GM12878 (cell line): Measurements from ENCODE around the gene PRH2. TPM values are rescaled to one million over a fixed set of nuclear protein-coding genes. Genes with fewer than 3 reads are reported as not detected.

Source experiments
- ATAC-seq: fragments of 200-7000 bp; cut with Tn5 transposase; 3 replicates; pipeline ENCODE4 v1.9.1; 2020; ENCODE audit warnings: mild to moderate bottlenecking, moderate library complexity
- BruUV-seq: library from RNA; stranded (reverse); fragments of 400-500 nt; replicated peaks from 2 replicates; lab custom pipeline; 2021; lab: Mats Ljungman, UMichigan
- CTCF ChIA-PET: fragments of 300-600 bp; sonication (Branson Sonifier 250); formaldehyde crosslinking; extraction: SDS; loops from one replicate; lab custom pipeline; 2021; ENCODE audit warnings: inconsistent platforms; lab: Yijun Ruan, JAX
- POLR2A ChIA-PET: fragments of 350-600 bp; formaldehyde crosslinking; extraction: SDS; loops from one replicate; lab custom pipeline; 2021; ENCODE audit warnings: inconsistent platforms; lab: Charles Lee
- RAD21 ChIA-PET: fragments of 300-600 bp; sonication (Branson Sonifier 250); formaldehyde crosslinking; loops from one replicate; lab custom pipeline; 2023; ENCODE audit warnings: antibody characterized with exemption; ENCODE audit not compliant: unreplicated experiment; lab: Charles Lee
- SMC1A ChIA-PET: fragments of 300-600 bp; sonication (Branson Sonifier 250); formaldehyde crosslinking; loops from one replicate; lab custom pipeline; 2023; ENCODE audit not compliant: unreplicated experiment, uncharacterized antibody; lab: Charles Lee
- DNase-seq: peaks from one replicate; pipeline ENCODE4 v3.0.0-alpha.2; 2011; ENCODE audit warnings: low read depth, low spot score
- FAIRE-seq: peaks from 3 replicates; lab custom pipeline; 2011; peaks lifted over from hg19 to GRCh38; lab: Jason Lieb, UNC
- H2AFZ ChIP-seq: 2 replicates; pipeline ENCODE4 v1.6.0; 2011; ENCODE audit warnings: low read depth, low read length, control low read depth; ENCODE audit not compliant: control insufficient read depth
- H3K27ac ChIP-seq: 2 replicates; pipeline ENCODE4 v1.5.1; 2011; ENCODE audit warnings: control low read depth; ENCODE audit not compliant: control insufficient read depth, insufficient read depth
- H3K27me3 ChIP-seq, 2 experiments: replicated peaks in 1 of 2; 2 replicates each; pipeline versions ENCODE4 v1.6.0 to v1.6.1; 2011; ENCODE audit warnings: low read length in 1 of 2; ENCODE audit not compliant: control insufficient read depth in 2 of 2, insufficient read depth in 2 of 2
- H3K36me3 ChIP-seq, 2 experiments: 2 replicates each; pipeline ENCODE4 v1.5.1; 2011; ENCODE audit warnings: low read length in 1 of 2; ENCODE audit not compliant: control insufficient read depth in 2 of 2, insufficient read depth in 2 of 2
- H3K4me1 ChIP-seq: 2 replicates; pipeline ENCODE4 v1.6.1; 2011; ENCODE audit warnings: mild to moderate bottlenecking, low read length, moderate library complexity, mixed read lengths; ENCODE audit not compliant: control insufficient read depth, insufficient read depth
- H3K4me2 ChIP-seq: 2 replicates; pipeline ENCODE4 v1.6.0; 2011; ENCODE audit warnings: control low read depth; ENCODE audit not compliant: control insufficient read depth, insufficient read depth
- H3K4me3 ChIP-seq: fragments of 200-600 bp; sonication (generic); 2 replicates; pipeline ENCODE4 v1.5.1; 2016
- H3K79me2 ChIP-seq: 2 replicates; pipeline ENCODE4 v1.6.0; 2011; ENCODE audit warnings: low read length; ENCODE audit not compliant: control insufficient read depth, insufficient read depth
- H3K9ac ChIP-seq: 2 replicates; pipeline ENCODE4 v1.8.0; 2011; ENCODE audit warnings: low read length, control low read depth, mixed read lengths; ENCODE audit not compliant: control insufficient read depth, insufficient read depth
- H3K9me3 ChIP-seq: replicated peaks from 3 replicates; pipeline ENCODE4 v1.5.1; 2011; ENCODE audit warnings: mild to moderate bottlenecking, low read length; ENCODE audit not compliant: control insufficient read depth, insufficient read depth
- H4K20me1 ChIP-seq: 2 replicates; pipeline ENCODE4 v1.6.0; 2011; ENCODE audit not compliant: control insufficient read depth, insufficient read depth
- BCLAF1 ChIP-seq: fragments of 450-650 bp; IDR thresholded peaks from 2 replicates; pipeline ENCODE4 v1.6.1; 2017; ENCODE audit warnings: antibody characterized with exemption, mild to moderate bottlenecking, moderate library complexity
- CBFB ChIP-seq: IDR thresholded peaks from 2 replicates; pipeline ENCODE4 v1.6.1; 2016; ENCODE audit warnings: antibody characterized with exemption, low read depth
- DPF2 ChIP-seq: fragments of 450-650 bp; IDR thresholded peaks from 2 replicates; pipeline ENCODE4 v1.6.1; 2017; ENCODE audit warnings: mild to moderate bottlenecking
- E2F8 ChIP-seq: fragments of 450-650 bp; IDR thresholded peaks from 2 replicates; pipeline ENCODE4 v1.6.1; 2018; ENCODE audit warnings: mild to moderate bottlenecking, low read depth, moderate library complexity; ENCODE audit not compliant: partially characterized antibody
- FOS ChIP-seq: IDR thresholded peaks from 3 replicates; pipeline ENCODE4 v1.6.1; 2011; ENCODE audit warnings: borderline replicate concordance; ENCODE audit not compliant: insufficient read length; ENCODE audit errors: extremely low read depth
- GABPA ChIP-seq: IDR thresholded peaks from 2 replicates; pipeline ENCODE4 v1.6.1; 2014; ENCODE audit warnings: antibody characterized with exemption, low read depth, mild to moderate bottlenecking, inconsistent platforms
- PAX8 ChIP-seq: fragments of 450-650 bp; IDR thresholded peaks from 2 replicates; pipeline ENCODE4 v1.6.1; 2017; ENCODE audit warnings: mild to moderate bottlenecking, moderate library complexity
- PRDM15 ChIP-seq: fragments of 450-650 bp; formaldehyde crosslinking; IDR thresholded peaks from 2 replicates; pipeline ENCODE4 v1.4.0; 2020; ENCODE audit warnings: mild to moderate bottlenecking, moderate library complexity
- SMAD1 ChIP-seq: fragments of 450-650 bp; IDR thresholded peaks from 2 replicates; pipeline ENCODE4 v1.6.1; 2018; ENCODE audit warnings: mild to moderate bottlenecking, low read depth; ENCODE audit not compliant: partially characterized antibody
- USF2 ChIP-seq: IDR thresholded peaks from 2 replicates; pipeline ENCODE4 v1.6.1; 2011; ENCODE audit warnings: low read depth, low read length, improper control_type of control experiment, borderline replicate concordance
- ZSCAN29 ChIP-seq: fragments of 450-650 bp; IDR thresholded peaks from 2 replicates; pipeline ENCODE4 v1.6.1; 2017; ENCODE audit warnings: mild to moderate bottlenecking, moderate library complexity
- WGBS: methylation state at CpG from one replicate; pipeline ENCODE4 v1.1.6; 2016; ENCODE audit warnings: low lambda C conversion rate; ENCODE audit not compliant: insufficient replicate concordance, insufficient coverage; ENCODE audit errors: missing lambda C conversion rate; 5-methylcytosine and 5-hydroxymethylcytosine counted together
- in situ Hi-C: fragments of 300-500 bp; cut with MboI; formaldehyde crosslinking; loops from 9 replicates; pipeline ENCODE4 v1.14.3; 2018; ENCODE audit warnings: mixed read lengths
- intact Hi-C: fragments of 100-400 bp; cut with micrococcal nuclease; formaldehyde crosslinking; loops from one replicate; pipeline ENCODE4 v1.14.2; 2022; ENCODE audit not compliant: unreplicated experiment
- polyA plus RNA-seq, 11 experiments: library from polyadenylated mRNA; depleted of rRNA in 4 of 11; unstranded in 6 of 11; stranded (reverse) in 5 of 11; fragments of >200 nt; fragmentation: Nextera tagmentation in 4 of 11; fragmentation: Illumina TruSeq in 1 of 11; extraction: Ambion mirVana in 4 of 11; extraction: Trizol in 1 of 11; gene quantifications; 1 replicate in 1 of 11; 2 replicates in 10 of 11; pipeline versions ENCODE4 v1.2.1 to v1.2.3, GENCODE V29; 2011 to 2016; ENCODE audit warnings: inconsistent platforms in 2 of 11, missing spikeins in 2 of 11, low read depth in 1 of 11
- total RNA-seq, 4 experiments: library from RNA; depleted of rRNA in 3 of 4; stranded (reverse); fragments of >200 nt in 3 of 4; fragmentation: Illumina TruSeq in 1 of 4; extraction: Trizol in 1 of 4; gene quantifications; 2 replicates each; pipeline versions ENCODE4 v1.2.1 to v1.2.3, GENCODE V29; 2013 to 2021

The PRH2 gene
- total and polyA plus RNA-seq, 10 of the 15 experiments (the other 5 are each of a cell fraction or from before 2014, with no cell fraction given) = 0.14 to 0.50 TPM; not detected in 8

- TF ChIP-seq BCLAF1 = no peak
- TF ChIP-seq, all 136 proteins: peak for 0
Observed at GRCh38 chr12:10909462-10909861, 19.6 kb upstream of the PRH2 start, which contains the start of gene TAS2R13 (continued).

- FAIRE-seq = no peak
- no peaks in the 10 kb centered on the region for H3K4me1 ChIP-seq
- intact Hi-C loops (no loop called here), in situ Hi-C loops (no loop called here)
- H3K79me2 ChIP-seq = no peaks in the 10 kb centered on the region
- DNase-seq = no peak
- no peak for ATAC-seq
- no peak overlapping the region for H3K9ac ChIP-seq
- ChIA-PET RAD21 (no interaction called here), CTCF (no interaction called here), SMC1A (interaction anchor here (0.6 kb wide), 1 partner anchor 34 kb away, joined by 3 read pairs; no protein-coding TSS in a partner anchor), POLR2A (no interaction called here)
- H4K20me1 ChIP-seq = no peaks in the 10 kb centered on the region
- H3K4me3 ChIP-seq = no peak overlapping the region
- H3K4me2 ChIP-seq = no peak overlapping the region
- H3K36me3 ChIP-seq = no peaks in the 10 kb centered on the region; a peak in 1 of 4 replicates
- H3K27me3 ChIP-seq = no peaks in the 10 kb centered on the region
- H3K9me3 ChIP-seq = no peaks in the 10 kb centered on the region; the same call in 1 of the 3 replicates
- no peak overlapping the region for H2AFZ ChIP-seq
- no peak overlapping the region for H3K27ac ChIP-seq
- WGBS = 93% methylated on average over 8 of the region's 8 CpGs
- BruUV-seq = no TSS peak
- TF ChIP-seq FOS (no peak), DPF2 (no peak), USF2 (no peak), CBFB (no peak), SMAD1 (no peak), ZSCAN29 (no peak), E2F8 (no peak), GABPA (no peak), PRDM15 (CRISPR knock-in tag) (no peak), PAX8 (no peak)
Observed at GRCh38 chr12:10910380-10910779, 18.7 kb upstream of the PRH2 start.
